OCI-LY3 (cell line): ENCODE measurements around the gene MAGI1.

Experiments used
- H2AFZ ChIP-seq: fragments of 200-600, 300-600 bp; shearing (Covaris generic); 2 replicates; pipeline ENCODE4 v1.6.0; 2014; ENCODE audit warnings: antibody characterized with exemption, low read depth, low read length
- H3K27ac ChIP-seq: fragments of 200-600, 300-600 bp; sonication (generic); 2 replicates; pipeline ENCODE4 v1.5.1; 2014; ENCODE audit warnings: mild to moderate bottlenecking, low read length, moderate library complexity, mixed read lengths
- H3K27me3 ChIP-seq: fragments of 200-600, 300-600 bp; sonication (generic); 2 replicates; pipeline ENCODE4 v1.6.1; 2014; ENCODE audit warnings: low read depth, low read length, mixed read lengths
- H3K36me3 ChIP-seq: fragments of 200-600, 300-600 bp; sonication (generic); replicated peaks from 2 replicates; pipeline ENCODE3; 2014; ENCODE audit warnings: low read depth, low read length, mixed read lengths
- H3K4me1 ChIP-seq: fragments of 300-600, 200-600 bp; sonication (generic); 2 replicates; pipeline ENCODE4 v1.6.1; 2014; ENCODE audit warnings: low read length, mixed read lengths
- H3K4me2 ChIP-seq: fragments of 200-600, 300-600 bp; sonication (generic); 2 replicates; pipeline ENCODE4 v1.6.1; 2014; ENCODE audit warnings: low read length, mixed read lengths
- H3K4me3 ChIP-seq: fragments of 300-600, 200-600 bp; sonication (generic); 2 replicates; pipeline ENCODE4 v1.5.1; 2014; ENCODE audit warnings: antibody characterized with exemption, mild to moderate bottlenecking, low read length, moderate library complexity
- H3K79me2 ChIP-seq: fragments of 300-600, 200-600 bp; shearing (Covaris generic); 2 replicates; pipeline ENCODE4 v1.6.1; 2014; ENCODE audit warnings: mild to moderate bottlenecking, low read length, mixed read lengths
- H3K9ac ChIP-seq: fragments of 300-600, 200-600 bp; shearing (Covaris generic); 2 replicates; pipeline ENCODE4 v1.6.0; 2014; ENCODE audit warnings: mild to moderate bottlenecking, low read length, moderate library complexity
- H3K9me3 ChIP-seq: fragments of 200-600, 300-600 bp; shearing (Covaris generic); 2 replicates; pipeline ENCODE4 v1.6.1; 2014; ENCODE audit warnings: low read length, mixed read lengths; ENCODE audit not compliant: insufficient read depth
- H4K20me1 ChIP-seq: fragments of 200-600, 300-600 bp; sonication (generic); 2 replicates; pipeline ENCODE4 v1.6.1; 2016; ENCODE audit warnings: low read length, mixed read lengths; ENCODE audit not compliant: insufficient read depth
- EZH2phosphoT487 ChIP-seq: fragments of 200-600 bp; shearing (Covaris generic); IDR thresholded peaks from 2 replicates; pipeline ENCODE4 v1.6.1; 2018; ENCODE audit warnings: antibody characterized with exemption, mixed run types, low read depth
- TF ChIP-seq, protein P1 (sequence below): fragments of 200-600, 300-600 bp; sonication (generic); IDR thresholded peaks from 2 replicates; pipeline ENCODE4 v1.5.1; 2014; ENCODE audit warnings: antibody characterized with exemption, low read length, low read depth

Gene MAGI1

DNA sequence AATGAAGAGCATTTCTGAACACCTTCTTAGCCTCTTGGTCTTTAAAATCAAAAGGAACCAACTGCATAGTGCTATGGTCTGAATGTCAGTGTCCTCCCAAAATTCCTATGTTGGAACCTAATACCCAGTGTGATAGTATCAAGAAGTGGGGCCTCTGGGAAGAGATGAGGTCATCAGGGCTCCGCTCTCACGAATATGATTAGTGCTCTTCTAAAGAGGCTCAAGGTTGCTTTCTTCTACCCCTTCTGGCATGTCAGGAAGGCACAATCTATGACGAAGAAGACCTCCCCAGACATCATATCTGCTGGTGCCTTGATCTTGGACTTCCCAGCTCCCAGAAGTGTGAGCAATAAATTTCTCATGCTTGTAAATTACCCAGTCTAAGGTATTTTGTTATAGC is 209.5 kb downstream of the MAGI1 start:
- H3K27ac ChIP-seq: no peak overlapping the region
- H3K36me3 ChIP-seq: no peaks in the 10 kb centered on the region
- H3K79me2 ChIP-seq: no peaks in the 10 kb centered on the region
- H3K27me3 ChIP-seq: peaks cover 22% of the 10 kb centered on the region
- no peak overlapping the region for H3K4me3 ChIP-seq
- H3K9ac ChIP-seq: no peak overlapping the region
- H2AFZ ChIP-seq: no peak overlapping the region
- peaks cover 34% of the 10 kb centered on the region for H3K4me1 ChIP-seq
- H3K9me3 ChIP-seq: no peaks in the 10 kb centered on the region
- no peak for TF ChIP-seq EZH2phosphoT487
- TF ChIP-seq, protein P1, sequence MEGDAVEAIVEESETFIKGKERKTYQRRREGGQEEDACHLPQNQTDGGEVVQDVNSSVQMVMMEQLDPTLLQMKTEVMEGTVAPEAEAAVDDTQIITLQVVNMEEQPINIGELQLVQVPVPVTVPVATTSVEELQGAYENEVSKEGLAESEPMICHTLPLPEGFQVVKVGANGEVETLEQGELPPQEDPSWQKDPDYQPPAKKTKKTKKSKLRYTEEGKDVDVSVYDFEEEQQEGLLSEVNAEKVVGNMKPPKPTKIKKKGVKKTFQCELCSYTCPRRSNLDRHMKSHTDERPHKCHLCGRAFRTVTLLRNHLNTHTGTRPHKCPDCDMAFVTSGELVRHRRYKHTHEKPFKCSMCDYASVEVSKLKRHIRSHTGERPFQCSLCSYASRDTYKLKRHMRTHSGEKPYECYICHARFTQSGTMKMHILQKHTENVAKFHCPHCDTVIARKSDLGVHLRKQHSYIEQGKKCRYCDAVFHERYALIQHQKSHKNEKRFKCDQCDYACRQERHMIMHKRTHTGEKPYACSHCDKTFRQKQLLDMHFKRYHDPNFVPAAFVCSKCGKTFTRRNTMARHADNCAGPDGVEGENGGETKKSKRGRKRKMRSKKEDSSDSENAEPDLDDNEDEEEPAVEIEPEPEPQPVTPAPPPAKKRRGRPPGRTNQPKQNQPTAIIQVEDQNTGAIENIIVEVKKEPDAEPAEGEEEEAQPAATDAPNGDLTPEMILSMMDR: no peak
- no peak overlapping the region for H3K4me2 ChIP-seq
- no peaks in the 10 kb centered on the region for H4K20me1 ChIP-seq

DNA sequence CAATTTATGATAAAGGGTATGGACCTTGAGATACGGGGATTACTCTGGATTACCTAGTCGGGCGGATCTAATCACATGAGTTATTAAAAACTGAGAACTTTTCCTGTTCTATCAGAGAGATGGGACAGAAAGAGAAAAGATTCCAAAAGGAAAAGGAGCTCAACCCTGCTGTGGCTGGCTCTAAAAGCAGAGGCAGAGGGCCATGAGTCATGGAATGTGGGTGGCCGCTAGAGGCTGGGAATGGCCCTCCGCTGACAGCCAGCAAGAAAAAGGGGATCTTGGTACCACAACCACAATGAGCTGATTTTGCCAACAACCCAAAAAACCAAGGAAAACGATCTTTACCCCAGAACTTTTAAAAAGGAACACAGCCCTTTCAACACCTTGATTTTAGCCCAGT is 210.0 kb downstream of the MAGI1 start:
- no peak overlapping the region for H3K27ac ChIP-seq
- no peak for TF ChIP-seq EZH2phosphoT487
- TF ChIP-seq, protein P1: no peak
- no peak overlapping the region for H3K4me3 ChIP-seq
- H3K4me2 ChIP-seq: no peak overlapping the region
- no peak overlapping the region for H2AFZ ChIP-seq
- H3K79me2 ChIP-seq: no peaks in the 10 kb centered on the region
- H3K9me3 ChIP-seq: no peaks in the 10 kb centered on the region
- no peaks in the 10 kb centered on the region for H3K36me3 ChIP-seq
- no peaks in the 10 kb centered on the region for H4K20me1 ChIP-seq
- peaks cover 22% of the 10 kb centered on the region for H3K27me3 ChIP-seq
- peaks cover 30% of the 10 kb centered on the region for H3K4me1 ChIP-seq
- no peak overlapping the region for H3K9ac ChIP-seq

DNA sequence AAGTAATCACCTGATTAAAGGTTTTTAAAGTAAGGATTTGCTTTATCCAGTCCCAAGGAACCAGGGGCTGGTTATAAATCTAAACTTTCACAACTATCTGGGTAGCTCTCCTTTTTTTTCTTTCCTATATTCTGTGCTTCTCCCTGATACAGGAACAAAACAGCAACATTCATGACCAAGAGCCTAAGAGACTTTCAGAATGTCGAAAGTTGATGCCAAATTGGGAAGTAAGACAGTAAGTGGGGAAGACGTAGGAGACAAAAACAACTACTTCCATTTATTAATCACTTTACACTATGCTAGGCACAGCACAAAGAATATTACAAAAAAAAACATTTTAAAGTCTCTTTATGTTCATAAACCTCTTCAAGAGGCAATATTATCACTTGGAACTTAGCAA is 211.6 kb downstream of the MAGI1 start:
- Histone ChIP-seq H3K4me1 (peaks cover 26% of the 10 kb centered on the region), H4K20me1 (no peaks in the 10 kb centered on the region), H3K27me3 (peaks cover 19% of the 10 kb centered on the region), H3K9ac (no peak overlapping the region), H3K4me3 (no peak overlapping the region), H3K79me2 (no peaks in the 10 kb centered on the region), H3K4me2 (no peak overlapping the region), H3K27ac (no peak overlapping the region), H3K36me3 (no peaks in the 10 kb centered on the region), H3K9me3 (no peaks in the 10 kb centered on the region), H2AFZ (no peak overlapping the region)
- no peak for TF ChIP-seq EZH2phosphoT487
- TF ChIP-seq, protein P1: no peak

DNA sequence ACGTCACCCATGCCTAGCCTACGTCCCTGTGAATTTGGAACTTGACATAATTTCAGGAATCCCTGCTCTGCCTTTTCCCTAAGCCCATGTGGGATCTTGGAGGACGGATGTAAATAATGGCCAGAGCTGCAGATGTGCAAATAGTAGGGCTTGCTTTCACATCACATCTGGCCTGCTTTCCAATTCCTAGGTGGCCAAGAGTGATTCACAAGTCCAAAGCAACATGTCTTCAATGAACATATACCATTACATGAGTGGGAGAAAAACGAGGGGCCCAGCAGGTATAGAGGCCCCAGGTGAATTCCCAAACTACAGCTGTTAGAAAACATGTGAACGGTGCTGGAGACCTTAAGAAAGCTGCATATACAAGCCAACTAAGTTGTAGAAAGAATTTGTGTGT is 214.6 kb downstream of the MAGI1 start:
- Histone ChIP-seq H4K20me1 (no peaks in the 10 kb centered on the region), H3K4me3 (no peak overlapping the region), H3K36me3 (no peaks in the 10 kb centered on the region), H3K4me2 (no peak overlapping the region), H3K4me1 (peaks cover 11% of the 10 kb centered on the region), H3K27ac (no peak overlapping the region), H3K79me2 (no peaks in the 10 kb centered on the region), H3K27me3 (no peaks in the 10 kb centered on the region; the same call in 1 of the 2 replicates), H3K9me3 (no peaks in the 10 kb centered on the region), H2AFZ (no peak overlapping the region), H3K9ac (no peak overlapping the region)
- no peak for TF ChIP-seq EZH2phosphoT487
- TF ChIP-seq, protein P1: no peak
